NCI-H1092 treated with DMSO at 0.1 percent for 48 hours (cell line): ENCODE results near the gene SMIM10.
"Not testable (repeated sequence)": the region's sequence is repeated elsewhere in the genome, so short reads cannot be mapped to it uniquely, and the experiment has no call there.

Experiments used
- DNase-seq: peaks from one replicate; lab custom pipeline; 2025; lab: John Stamatoyannopoulos, UW

The SMIM10 gene

DNA sequence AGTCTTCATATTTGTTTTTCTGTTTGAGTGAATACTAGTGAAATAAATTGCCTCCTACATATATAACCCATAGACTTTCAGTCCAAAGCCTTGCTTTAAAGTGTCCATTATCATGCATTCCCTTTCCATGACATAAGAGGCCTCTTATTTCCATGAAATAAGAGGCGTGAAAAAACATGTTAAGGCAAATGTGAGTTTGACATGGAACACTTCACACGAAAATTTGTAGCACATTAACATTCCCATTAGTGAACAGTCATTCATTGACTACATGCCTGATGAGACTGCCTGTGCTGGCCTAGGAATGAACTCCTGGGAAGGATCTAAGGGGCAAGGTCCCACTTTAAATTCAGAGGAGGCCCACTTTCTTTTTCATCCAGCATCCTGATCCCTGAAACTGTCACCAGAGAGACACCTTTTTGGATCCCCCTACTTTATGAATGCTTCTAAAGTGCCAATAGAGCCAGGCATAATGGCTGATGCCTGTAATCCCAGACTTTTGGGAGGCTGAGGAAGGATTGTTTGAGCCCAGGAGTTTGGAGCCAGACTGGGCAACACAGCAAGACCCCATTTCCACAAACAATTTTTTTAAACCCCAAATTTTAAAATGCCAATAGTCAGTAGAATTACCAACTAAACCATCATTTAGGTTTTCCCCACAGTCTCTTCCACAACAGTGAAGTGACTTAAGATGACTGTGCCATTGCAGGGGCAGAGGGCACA, 24.9 kb downstream of the SMIM10 start:
- DNase-seq: no peak

DNA sequence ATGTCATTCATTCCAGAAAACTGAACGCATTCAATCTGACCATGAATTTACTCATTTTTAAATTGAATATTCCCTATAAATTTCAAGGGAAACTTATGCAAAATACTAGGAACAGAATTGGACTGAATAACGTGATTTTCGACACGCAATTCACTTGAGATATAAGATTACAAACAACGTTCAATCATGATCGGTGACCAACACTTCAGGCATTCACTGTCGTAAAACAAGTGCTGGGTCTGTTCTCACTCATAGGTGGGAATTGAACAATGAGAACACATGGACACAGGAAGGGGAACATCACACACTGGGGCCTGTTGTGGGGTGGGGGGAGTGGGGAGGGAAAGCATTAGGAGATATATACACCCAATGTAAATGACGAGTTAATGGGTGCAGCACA, 29.1 kb downstream of the SMIM10 start:
- not testable (repeated sequence) for DNase-seq

DNA sequence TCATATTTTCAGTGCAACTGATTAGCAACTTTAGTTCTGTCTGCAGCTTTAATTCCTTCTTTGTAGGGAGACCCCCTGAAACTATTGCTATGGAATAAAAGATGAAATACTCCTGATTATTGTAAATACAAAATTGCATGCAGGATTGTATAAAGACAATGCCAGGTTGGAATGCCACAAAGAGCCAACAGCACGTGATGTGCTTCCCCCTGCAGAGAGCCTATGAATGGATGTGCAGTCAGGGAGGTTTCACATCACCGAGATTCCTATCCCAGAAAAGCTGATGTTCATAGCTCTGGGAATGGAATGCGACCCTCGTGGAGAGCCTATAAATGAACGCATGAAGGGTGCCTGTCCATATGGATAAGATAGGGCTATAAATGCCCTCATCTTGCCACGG, 33.0 kb downstream of the SMIM10 start:
- not testable (repeated sequence) for DNase-seq

DNA sequence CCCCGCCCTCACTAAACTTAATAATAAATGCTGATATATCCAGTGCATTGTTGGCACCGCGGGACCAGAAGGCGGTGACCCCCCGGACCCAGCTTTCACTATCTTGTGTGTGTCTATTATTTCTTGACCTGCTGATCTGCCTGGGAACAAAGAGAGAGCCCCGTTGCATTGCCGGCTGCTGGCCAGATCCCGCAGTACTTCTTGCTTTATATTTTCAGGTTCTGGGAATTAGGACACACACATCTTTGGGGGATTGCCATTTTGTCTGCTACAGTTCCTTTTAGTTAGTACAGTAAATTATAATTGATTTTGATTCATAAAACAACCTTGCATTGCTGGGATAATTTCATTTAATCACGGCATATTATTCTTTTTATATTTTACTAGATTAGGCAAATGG, 33.7 kb downstream of the SMIM10 start:
- DNase-seq: no peak

DNA sequence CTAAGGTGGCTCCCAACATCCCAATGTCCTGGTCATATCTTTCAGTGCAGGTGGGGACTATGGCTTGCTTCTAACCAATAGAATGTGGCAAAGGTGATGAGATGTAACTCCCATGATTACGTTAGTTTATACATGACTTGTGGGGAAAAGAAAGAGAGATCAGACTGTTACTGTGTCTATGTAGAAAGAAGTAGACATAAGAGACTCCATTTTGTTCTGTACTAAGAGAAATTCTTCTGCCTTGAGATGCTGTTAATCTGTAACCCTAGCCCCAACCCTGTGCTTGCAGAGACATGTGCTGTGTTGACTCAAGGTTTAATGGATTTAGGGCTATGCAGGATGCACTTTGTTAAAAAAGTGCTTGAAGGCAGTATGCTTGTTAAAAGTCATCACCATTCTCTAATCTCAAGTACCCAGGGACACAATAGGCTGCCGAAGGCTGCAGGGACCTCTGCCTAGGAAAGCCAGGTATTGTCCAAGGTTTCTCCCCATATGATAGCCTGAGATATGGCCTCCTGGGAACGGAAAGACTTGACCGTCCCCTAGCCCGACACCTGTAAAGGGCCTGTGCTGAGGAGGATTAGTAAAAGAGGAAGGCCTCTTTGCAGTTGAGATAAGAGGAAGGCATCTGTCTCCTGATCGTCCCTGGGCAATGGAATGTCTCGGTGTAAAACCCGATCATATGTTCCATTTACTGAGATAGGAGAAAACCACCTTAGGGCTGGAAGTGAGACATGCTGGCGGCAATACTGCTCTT, 39.6 kb downstream of the SMIM10 start:
- not testable (repeated sequence) for DNase-seq

DNA sequence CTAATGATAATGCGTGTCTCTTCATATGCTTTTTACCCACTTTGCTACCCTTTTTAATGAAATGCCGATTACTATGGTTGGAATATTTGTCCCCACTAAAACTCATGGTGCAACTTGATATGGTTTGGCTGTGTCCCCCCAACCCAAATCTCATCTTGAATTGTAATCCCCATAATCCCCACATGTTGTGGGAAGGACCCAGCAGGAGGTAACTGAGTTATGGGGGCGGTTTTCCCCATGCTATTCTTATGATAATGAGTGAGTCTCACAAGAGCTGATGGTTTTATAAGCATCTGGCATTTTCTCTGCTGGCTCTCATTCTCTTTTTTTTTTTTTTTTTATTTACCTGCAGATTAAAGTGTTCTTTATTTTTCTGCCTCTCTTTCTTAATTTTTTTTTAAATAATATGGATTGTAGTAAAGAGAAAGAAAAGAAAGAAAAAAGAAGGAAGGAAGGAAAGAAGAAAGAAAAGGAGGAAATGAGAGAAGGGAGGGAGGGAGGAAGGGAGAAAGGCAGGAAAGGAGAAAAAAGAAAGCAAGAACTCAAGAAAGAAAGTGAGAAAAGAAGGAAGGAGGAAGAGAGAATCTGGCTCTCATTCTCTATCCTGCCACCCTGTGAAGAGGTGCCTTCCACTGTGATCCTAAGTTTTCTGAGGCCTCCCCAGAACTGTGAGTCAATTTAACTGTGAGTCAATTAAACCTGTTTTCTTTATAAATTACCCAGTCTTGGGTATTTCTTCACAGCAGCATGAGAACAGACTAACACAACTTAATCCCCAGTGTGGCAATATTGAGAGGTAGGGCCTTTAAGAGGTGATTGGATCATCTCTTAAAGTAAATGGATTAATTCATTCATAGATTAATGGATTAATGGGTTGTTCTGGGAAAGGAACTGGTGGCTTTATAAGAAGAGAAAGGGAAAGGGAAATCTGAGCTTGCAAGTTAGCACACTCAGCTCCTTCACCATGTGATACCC, 50.6 kb downstream of the SMIM10 start:
- DNase-seq: not testable (repeated sequence)
